Bronchial epithelial cell (primary cell): ENCODE measurements around the gene VEGFA. TPM values are rescaled to one million over a fixed set of nuclear protein-coding genes. Genes with fewer than 3 reads are reported as not detected.

ENCODE experiments used
- DNase-seq: peaks from one replicate; pipeline ENCODE4 v3.0.0-alpha.2; 2010; ENCODE audit warnings: low read depth
- FAIRE-seq: peaks from 2 replicates; lab custom pipeline; 2011; peaks lifted over from hg19 to GRCh38; lab: Jason Lieb, UNC
- H3K27me3 ChIP-seq: 2 replicates; pipeline ENCODE4 v1.5.1; 2011; ENCODE audit warnings: low read length; ENCODE audit not compliant: control insufficient read depth, insufficient read depth
- H3K36me3 ChIP-seq: 2 replicates; pipeline ENCODE4 v1.5.1; 2011; ENCODE audit warnings: low read length; ENCODE audit not compliant: control insufficient read depth, insufficient read depth
- H3K4me3 ChIP-seq: 2 replicates; pipeline ENCODE4 v1.5.1; 2011; ENCODE audit warnings: mild to moderate bottlenecking, low read depth, low read length, control low read depth
- total RNA-seq: library from RNA; depleted of rRNA; stranded (reverse); fragments of >200 nt; gene quantifications from 2 replicates; pipeline ENCODE4 v1.2.1, GENCODE V29; 2014
- TF ChIP-seq, protein P1 (sequence below): IDR thresholded peaks from 2 replicates; pipeline ENCODE4 v1.5.1; 2011; ENCODE audit warnings: mild to moderate bottlenecking, moderate library complexity, low read length, control low read depth, inconsistent platforms; ENCODE audit not compliant: insufficient read depth, severe bottlenecking

Gene VEGFA
- total RNA-seq = 391 and 496 TPM in 2 replicates

DNA sequence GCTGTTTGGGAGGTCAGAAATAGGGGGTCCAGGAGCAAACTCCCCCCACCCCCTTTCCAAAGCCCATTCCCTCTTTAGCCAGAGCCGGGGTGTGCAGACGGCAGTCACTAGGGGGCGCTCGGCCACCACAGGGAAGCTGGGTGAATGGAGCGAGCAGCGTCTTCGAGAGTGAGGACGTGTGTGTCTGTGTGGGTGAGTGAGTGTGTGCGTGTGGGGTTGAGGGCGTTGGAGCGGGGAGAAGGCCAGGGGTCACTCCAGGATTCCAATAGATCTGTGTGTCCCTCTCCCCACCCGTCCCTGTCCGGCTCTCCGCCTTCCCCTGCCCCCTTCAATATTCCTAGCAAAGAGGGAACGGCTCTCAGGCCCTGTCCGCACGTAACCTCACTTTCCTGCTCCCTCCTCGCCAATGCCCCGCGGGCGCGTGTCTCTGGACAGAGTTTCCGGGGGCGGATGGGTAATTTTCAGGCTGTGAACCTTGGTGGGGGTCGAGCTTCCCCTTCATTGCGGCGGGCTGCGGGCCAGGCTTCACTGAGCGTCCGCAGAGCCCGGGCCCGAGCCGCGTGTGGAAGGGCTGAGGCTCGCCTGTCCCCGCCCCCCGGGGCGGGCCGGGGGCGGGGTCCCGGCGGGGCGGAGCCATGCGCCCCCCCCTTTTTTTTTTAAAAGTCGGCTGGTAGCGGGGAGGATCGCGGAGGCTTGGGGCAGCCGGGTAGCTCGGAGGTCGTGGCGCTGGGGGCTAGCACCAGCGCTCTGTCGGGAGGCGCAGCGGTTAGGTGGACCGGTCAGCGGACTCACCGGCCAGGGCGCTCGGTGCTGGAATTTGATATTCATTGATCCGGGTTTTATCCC lies at the start of gene VEGFA:
Gene VEGFA, plus strand, starts transcription at position 686 of the 846 bp plus-strand sequence.
- Histone ChIP-seq H3K36me3 (peaks cover 18% of the 10 kb centered on the region), H3K4me3 (peak within 1 kb of the TSS; percentile 94), H3K27me3 (no peaks in the 10 kb centered on the region)
- FAIRE-seq (no peak), DNase-seq (peak; percentile 72)
- TF ChIP-seq, protein P1, sequence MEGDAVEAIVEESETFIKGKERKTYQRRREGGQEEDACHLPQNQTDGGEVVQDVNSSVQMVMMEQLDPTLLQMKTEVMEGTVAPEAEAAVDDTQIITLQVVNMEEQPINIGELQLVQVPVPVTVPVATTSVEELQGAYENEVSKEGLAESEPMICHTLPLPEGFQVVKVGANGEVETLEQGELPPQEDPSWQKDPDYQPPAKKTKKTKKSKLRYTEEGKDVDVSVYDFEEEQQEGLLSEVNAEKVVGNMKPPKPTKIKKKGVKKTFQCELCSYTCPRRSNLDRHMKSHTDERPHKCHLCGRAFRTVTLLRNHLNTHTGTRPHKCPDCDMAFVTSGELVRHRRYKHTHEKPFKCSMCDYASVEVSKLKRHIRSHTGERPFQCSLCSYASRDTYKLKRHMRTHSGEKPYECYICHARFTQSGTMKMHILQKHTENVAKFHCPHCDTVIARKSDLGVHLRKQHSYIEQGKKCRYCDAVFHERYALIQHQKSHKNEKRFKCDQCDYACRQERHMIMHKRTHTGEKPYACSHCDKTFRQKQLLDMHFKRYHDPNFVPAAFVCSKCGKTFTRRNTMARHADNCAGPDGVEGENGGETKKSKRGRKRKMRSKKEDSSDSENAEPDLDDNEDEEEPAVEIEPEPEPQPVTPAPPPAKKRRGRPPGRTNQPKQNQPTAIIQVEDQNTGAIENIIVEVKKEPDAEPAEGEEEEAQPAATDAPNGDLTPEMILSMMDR = peak; percentile 98

DNA sequence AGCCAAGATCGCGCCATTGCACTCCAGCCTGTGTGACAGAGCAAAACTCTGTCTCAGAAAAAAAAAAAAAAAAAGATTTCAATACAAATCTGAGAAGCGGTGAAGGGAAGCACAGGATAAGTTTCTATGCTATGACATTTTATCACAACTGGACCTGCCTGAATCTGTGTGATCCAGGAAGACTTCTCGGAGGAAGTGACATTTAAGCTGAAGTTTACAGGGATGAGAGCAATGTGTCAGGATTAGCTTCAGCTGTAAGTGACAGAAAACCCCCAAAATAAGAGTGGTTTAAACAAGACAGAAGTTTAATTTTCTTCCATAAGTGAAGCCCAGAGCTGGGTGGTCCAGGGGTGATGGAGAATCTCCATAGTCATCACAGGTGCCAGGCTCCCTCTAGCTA lies 49.0 kb upstream of the VEGFA start:
- no peak for FAIRE-seq

DNA sequence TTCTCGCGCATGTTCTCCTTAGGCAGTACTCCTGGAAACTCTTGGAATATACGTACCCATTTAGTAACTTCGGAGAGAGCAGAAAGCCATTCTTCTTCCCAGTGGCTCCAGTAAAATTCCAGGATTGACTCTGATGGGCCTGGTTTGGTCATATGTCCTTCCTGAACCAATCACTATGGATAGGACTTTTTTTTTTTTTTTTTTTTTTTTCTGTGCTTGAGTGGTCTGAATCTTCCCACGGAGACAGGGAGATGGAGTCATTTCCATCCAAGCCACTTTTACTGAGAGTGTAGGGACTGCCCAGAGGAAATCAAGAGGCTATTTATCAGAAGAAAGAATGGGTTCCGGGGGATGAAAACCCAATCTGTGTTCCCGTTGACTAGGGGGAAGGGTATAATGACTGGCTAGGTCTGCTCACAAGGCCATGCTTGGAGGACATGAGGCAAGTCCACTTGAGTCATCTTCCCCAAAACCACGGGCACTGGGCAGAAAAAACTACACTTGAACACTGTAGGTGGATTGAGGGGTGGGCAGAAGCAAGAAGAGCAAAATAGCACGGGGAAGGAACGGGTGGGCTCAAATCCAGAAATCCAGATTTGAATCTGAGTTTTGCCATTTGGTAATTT lies 47.0 kb upstream of the VEGFA start:
- TF ChIP-seq, protein P1 = no peak
- Histone ChIP-seq H3K4me3 (no peak overlapping the region), H3K36me3 (no peaks in the 10 kb centered on the region), H3K27me3 (no peaks in the 10 kb centered on the region)
- no peak for FAIRE-seq
- DNase-seq = no peak

More for the DNA sequence above, 49.0 kb upstream of the VEGFA start:
- Histone ChIP-seq H3K36me3 (no peaks in the 10 kb centered on the region), H3K27me3 (peaks cover 3% of the 10 kb centered on the region), H3K4me3 (no peak overlapping the region)
- TF ChIP-seq, protein P1 = no peak
- no peak for DNase-seq

DNA sequence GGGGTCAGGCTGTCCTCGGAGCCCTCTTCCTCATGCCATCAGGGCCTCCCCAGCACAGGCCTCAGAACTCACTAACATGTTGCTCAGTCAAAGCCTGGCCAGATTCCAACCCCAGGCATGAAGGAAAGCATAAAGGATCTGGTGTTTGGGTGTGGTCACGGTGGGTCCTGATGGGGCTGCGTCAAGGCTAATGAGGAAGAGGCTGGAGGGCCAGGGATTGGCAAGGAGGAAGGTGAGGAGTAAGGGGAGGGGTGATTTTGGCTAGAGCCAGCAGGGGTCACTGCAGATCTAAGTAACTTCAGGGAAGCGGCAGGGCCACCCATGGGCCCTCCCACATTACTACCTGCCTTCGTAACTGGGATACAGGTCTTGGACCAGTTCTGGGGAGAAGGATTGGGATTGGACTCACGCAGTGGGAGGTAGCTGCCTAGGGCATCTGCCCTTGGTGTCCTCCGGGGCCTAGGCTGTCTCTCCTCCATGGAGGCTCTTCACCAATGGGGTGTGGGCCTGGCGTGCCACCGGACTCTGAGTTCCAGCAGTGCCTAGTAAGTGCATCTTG lies 46.2 kb upstream of the VEGFA start:
- Histone ChIP-seq H3K4me3 (peak overlapping the region; percentile 15), H3K27me3 (no peaks in the 10 kb centered on the region), H3K36me3 (no peaks in the 10 kb centered on the region)
- TF ChIP-seq, protein P1 = peak; percentile 87
- FAIRE-seq (peak; percentile 96), DNase-seq (peak; percentile 80)

DNA sequence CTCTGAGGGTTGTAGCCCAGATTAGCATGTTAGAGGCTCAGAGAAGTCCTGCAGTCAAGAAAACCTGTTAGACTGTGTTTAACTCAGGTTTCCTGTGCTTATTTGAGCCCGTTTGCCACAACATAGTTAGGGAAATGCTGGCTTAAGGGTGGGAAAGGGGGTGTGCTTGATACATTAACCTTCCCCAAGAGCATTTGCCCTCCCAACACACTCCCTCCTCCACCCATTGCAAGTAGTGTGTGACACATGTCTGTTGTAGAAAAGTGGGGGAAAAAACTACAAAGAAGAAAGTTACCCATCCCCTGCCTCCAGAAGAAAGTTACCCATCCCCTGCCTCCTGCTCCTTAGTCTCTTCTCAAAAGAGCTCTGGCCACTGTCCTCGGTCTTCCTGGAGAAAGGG lies 45.7 kb upstream of the VEGFA start:
- DNase-seq (no peak), FAIRE-seq (peak; percentile 18)
- TF ChIP-seq, protein P1 = no peak
- Histone ChIP-seq H3K36me3 (no peaks in the 10 kb centered on the region), H3K4me3 (peak overlapping the region; percentile 15), H3K27me3 (no peaks in the 10 kb centered on the region)
